CD4-positive, alpha-beta T cell treated with Interleukin-17A for 1 hour (primary cell): ENCODE measurements around the gene GAB2.
A peak's percentile ranks its signal among the peaks of the same experiment; 100 is the strongest.
"Not testable (repeated sequence)": the region's sequence is repeated elsewhere in the genome, so short reads cannot be mapped to it uniquely, and the experiment has no call there.

Experiments used
- DNase-seq: peaks from one replicate; pipeline ENCODE4 v3.0.0-alpha.2; 2020

Gene GAB2

DNA sequence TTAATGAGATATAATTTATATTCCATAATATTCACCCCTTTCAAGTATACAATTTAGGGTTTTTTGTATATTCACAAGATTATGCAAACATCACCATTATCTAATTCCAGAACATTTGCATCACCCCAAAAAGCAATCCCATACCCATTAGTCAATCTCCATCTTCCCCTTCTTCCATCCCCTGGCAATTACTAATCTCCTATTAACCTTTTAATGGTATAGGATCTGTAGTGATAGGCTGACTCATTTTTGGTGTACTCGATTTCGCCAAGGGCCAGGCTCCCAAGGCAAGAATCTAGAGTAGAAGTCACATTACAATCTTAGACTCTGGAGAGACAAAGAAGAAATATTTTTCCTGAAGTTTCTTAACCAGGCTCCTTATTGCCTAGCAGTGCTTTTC is 113.4 kb downstream of the GAB2 start:
- no peak for DNase-seq

DNA sequence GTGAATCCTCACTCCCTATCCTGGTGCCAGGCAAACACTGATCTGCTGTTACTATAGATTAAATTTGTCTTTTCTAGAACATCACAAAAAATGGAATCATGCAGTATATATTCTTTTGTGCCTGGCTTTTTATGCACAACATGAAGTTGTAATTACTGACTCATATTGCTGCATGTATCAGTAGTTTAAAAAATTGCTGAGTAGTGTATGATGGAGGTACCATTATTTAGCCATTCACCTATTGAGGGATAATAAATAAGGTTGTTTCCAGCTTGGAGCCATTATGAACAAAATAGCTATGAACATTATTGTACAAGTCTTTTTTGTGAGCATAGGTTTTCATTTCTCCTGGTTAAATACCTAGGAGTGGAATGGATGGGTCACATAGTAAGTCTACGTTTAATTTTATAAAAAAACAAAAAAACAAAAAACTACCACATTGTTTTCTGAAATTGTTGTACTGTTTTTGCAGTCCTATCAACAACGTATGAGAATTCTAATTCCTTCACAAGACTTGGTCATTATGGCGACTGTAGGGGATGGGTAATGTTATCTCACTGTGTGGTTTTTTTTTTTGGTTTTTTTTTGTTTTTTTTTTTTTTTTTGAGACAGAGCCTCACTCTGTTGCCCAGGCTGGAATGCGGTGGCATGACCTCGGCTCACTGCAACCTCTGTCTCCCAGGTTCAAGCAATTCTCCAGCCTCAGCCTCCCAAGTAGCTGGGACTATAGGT is 117.3 kb downstream of the GAB2 start:
- DNase-seq = no peak

DNA sequence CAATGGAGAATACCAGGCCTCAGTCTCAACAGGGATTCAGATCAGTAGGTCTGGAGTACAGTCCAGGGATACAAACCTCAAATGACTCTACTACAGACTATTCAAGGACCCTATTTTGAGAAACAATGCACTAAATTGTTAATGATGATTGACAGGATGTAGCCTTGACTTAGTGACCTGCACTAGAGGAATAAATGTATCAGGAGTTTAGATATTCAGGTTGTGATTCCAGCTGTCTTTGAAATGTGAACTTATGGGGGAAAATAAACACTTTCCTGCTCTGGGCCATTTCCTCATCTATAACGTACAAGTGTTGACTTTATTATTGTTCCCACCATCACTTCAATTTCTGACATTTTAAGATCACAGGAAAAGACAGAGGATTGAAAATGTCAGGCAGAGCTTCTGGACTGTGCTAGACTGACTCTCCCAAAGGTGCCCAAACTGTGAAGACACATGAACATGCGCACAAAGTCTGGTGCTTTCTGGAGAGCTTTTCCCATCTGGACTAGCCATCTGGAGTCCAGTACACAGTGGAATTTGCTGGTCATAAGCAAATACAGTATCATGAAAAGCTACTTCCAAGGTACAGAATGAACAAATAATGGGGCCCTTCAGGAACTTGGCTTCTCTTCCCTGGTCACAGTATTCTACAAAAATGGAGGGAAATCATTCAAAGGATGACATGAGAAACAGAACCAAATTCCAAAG is 118.5 kb downstream of the GAB2 start:
- DNase-seq = no peak

DNA sequence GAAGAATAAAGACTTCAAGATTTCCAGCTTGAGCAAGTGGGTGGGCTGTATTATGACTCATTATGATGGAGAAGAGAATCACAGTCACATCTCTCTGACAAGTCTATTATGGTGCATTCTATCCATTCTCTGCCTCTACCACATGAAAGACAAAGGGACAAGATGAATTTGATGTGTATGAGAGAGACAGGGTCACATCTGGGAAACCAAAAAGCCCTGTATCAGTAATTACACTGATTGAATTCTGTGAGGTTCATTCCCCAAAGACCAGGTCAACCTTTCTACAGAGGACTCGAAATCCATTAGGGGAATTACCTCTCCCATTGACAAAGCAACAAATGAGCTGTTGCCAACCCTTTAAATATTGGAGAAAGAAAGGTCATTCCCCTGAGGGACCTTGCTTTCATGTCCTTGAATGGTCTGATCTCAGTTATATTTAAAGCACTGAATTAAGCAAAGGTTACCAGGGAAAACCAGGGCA is 119.3 kb downstream of the GAB2 start:
- DNase-seq = no peak

DNA sequence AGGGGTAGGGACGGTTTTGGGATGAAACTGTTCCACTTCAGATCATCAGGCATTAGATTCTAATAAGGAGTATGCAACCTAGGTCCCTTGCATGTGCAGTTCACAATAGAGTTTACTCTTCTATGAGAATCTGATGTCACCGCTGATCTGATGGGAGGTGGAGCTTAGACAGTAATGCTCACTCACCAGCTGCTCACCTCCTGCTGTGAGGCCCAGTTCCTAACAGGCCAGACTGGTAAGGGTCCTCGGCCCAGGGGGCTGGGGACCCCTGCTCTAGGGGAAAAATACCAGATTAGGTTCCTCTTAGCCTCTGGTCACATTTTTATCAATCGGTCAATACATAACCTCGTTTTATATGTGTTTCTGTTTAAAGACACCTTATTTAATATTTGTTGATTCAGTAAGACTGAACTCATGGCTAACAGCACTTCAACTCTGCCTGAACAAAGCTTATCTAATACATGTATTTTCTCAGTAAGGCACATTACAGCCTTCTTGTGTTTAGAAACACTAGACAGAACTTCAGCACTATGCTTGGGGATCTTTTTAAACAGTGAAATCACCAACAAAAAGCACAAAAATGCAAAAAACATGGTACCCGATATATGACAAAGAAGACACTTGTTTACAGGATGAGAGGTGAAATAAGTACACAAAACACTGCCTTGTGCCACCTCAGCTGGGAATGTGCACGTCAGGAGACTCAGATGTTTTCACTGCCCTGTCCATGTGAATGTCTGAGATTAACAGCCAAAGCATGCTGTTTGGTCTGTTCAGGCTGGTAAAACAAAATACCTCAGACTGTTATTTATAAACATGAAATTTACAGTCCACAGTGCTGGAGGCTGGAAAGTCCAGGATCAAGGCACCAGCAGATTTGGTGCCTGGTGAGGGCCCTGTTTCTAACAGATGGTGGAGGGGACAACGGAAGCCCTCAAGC is 121.4 kb downstream of the GAB2 start:
- DNase-seq = no peak

DNA sequence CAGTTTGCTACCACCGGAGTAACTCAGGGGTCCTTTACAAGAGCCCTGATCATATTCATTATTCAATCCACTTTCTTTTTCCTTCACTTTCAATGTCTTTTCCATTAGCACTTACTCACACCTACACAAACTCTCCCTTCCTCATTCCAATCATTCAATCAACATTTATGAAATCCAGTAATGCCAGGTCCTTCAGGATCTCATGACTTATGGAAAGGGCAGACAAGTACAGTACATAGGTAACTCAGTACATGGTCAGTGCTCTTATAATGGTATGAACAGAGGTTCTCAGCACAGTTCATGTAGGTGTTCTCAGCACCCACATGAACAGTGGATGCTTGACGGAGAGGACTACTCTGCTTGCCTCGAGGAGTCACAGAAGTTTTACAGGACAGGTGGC is 122.3 kb downstream of the GAB2 start:
- no peak for DNase-seq

DNA sequence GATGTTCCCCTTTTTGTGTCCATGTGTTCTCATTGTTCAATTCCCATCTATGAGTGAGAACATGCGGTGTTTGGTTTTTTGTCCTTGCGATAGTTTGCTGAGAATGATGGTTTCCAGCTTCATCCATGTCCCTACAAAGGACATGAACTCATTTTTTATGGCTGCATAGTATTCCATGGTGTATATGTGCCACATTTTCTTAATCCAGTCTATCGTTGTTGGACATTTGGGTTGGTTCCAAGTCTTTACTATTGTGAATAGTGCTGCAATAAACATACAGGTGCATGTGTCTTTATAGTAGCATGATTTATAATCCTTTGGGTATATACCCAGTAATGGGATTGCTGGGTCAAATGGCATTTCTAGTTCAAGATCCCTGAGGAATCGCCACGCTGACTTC is 123.5 kb downstream of the GAB2 start:
- not testable (repeated sequence) for DNase-seq

DNA sequence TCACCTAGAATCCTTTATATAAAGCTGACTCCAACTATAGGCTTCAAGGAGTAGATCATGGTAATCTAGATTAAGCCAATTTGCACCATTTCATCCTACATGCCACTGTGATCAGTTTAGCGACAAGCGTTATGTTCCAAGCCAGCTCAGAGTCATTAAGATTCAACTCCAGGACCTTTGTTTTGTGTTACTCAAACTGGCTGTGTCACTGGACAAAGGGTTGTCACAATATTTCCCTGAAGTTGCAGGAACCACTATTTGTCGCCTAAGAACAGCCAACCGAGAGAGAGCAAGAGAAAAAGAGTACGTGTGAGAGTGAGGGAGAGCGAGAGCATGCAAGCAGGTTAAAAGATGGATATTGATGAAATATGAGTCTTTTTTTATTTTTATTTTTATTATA is 124.1 kb downstream of the GAB2 start:
- no peak for DNase-seq

DNA sequence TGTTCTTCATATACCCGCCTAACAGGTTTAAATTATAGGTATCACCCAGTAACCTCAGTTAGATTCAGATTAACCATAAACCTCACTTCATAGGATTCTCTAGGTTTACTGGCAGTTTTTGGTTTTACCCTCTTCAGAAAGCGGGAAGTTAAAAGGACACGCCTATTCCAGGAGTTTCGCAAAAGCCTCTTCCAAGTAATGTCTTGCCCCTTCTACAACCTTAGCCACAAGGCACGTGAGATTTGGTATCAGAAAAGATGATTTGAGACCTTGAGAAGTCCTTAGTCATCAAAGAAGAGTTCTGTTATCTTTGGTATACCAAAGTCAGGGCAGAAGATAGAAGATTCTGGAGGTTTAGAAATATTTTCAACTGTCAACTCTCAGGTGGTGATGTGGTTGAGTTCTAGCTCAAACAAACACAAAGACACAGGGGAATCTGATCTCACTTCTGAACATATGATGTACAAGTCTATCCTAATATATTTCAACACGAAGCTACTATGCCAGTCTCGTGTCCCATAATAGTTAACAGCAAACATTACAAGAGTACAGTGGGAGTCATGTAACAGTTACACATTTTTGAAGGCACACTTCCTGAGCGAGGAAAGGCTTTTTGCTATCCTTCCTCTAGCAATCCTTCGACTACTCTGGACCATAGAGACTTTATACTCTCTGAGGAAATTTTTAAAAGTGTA is 125.4 kb downstream of the GAB2 start:
- DNase-seq = peak; percentile 34

DNA sequence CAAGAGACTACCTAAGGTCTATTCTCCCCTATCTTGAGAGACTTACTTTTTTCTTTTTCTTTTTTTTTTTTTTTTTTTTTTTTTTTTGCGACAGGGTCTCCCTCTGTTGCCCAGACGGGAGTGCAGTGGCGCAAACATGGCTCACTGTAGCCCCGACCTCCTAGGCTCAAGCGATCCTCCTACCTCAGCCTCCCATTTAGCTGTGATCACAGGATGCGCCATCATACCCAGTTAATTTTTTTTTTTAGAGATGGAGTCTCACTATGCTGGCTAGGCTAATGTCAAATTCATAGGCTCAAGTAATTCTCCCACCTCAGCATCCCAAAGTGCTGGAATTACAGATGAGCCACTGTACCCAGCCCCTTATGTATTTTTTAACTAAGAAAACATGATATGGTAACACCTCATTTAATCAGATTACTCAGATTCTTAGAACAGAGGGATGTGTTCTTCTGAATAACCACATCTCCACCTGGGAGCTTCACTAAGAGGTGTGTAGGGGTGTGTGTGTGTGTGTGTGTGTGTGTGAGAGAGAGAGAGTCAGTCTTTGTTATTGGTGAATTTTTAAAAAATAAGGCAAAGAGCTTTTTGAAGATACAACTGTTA is 126.0 kb downstream of the GAB2 start:
- DNase-seq = peak; percentile 14

DNA sequence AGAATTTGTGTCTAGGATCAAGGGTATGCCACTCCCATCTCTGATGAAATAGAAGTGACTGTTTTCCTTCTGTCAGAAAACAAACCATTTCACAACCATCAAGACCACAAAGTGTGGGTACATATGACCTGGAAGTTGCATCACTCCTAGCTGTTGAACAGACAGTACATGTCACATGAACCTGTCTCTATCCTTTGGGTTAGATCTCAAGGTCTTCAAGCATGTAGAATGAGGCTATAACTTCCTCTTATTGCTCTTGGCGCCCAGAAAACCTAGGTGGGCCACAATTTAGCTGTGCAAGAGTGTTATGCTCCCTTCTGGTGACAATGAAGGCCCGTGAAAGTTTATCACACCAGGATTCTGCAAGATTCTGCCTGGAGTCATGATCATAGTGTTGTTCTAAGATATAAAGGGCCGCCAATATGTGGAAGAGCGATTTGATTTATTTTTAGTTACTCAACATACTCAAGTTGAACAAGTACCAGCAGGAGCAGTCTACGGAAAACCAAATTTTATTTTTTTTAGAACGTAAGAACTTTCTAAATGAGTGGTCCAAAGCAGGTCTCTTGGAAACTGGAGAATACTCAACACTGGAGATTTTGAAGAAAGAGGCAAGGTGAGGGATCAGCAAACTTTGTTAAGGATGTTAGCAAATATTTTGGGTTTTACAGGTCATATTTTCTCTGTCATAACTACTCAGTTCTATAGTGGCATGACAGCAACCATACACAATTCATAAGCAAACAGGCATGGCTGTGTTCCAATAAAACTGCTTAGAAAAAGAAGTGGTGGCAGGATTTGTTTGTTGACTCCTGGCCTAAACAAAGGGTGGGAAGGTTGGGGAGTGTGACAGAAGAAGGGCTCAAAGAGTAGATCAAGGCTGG is 127.1 kb downstream of the GAB2 start:
- peak; percentile 31 for DNase-seq

DNA sequence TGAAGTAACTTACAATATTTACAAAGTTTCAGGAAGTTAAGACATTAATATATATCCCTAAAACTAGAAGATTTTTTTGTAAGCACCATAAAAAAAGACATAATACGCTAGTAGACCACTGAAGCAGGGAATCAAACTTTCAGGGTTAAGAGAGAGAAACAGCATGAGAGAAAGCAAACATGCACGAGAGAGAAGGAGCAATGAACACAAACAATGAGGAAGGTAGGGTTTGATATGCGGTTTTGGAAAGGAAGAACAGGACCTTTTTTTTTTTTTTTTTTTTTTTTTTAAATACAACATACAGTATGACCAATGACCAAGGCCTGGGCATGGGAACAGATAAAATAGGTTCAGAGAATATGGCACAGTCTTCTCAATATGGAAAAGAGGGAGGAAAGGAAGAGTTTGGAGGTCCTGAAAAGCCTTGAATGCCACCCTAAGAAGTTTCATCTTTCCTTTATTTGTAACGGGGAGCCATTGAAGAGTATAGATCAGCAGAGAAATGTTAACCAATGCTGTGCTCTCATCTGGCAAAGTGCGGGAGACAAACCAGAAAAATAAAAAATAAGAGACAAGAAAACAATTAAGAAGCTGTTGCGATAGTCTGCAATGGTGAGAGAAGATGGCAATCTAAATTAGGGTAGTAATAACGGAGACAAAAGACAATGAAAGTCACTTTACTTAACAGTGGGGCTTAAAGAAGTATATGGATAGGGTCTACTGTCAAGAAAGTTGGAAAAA is 127.9 kb downstream of the GAB2 start:
- DNase-seq = no peak

DNA sequence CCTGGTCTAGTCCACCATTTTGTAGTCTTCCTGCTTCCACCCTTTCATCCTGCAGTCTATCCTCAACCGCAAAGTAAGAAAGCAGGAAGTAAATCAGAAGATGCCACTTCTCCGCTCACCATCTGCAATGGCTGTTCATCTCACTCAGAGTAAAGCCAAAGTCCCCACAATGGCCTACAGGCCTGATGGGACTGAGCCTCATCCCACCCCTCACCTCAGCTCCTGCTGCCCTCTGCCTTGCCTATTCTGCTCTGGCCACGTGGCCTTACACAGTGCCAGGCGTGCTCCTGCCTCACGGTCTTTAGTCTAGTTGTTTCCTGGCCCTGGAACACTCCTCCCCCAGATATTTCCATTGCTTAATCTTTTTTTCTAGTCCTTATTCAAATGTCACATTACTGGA is 133.4 kb downstream of the GAB2 start:
- DNase-seq = no peak

DNA sequence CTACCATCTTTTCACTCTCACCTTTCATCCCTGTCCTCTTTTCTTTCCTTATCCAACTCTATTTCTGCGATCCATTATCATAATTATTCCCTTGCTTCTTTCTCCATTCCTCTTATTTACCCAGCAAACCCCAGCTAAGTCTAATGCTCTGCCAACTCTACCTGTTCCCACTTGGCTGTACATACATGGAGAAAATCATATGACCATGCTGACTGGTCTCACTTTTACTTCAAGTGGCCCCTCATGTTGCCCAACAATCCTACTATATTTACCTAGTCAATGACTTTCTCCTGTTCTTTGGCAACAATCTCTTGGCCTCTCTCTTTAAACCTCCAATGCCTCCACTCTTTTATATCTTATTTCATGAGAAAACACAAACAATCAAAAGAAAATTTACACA is 134.8 kb downstream of the GAB2 start:
- DNase-seq = no peak

DNA sequence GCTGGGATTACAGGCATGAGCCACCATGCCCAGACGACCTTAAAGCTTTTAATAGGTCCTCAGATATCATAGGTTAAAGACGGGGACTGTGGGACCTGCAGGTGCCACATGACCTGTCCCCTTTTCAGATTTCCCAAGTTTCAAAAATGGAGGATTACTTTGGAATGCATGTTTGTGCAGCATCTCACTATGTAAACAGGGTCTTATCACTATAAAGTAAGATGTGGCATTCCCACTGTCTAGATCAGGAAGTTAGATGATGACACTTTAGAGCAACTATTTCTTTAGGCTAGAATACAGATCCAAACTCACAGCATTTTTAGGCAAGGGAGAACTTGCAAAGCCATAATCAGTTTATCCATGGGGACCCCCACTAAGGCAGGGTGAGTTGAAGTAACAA is 136.1 kb downstream of the GAB2 start:
- no peak for DNase-seq

DNA sequence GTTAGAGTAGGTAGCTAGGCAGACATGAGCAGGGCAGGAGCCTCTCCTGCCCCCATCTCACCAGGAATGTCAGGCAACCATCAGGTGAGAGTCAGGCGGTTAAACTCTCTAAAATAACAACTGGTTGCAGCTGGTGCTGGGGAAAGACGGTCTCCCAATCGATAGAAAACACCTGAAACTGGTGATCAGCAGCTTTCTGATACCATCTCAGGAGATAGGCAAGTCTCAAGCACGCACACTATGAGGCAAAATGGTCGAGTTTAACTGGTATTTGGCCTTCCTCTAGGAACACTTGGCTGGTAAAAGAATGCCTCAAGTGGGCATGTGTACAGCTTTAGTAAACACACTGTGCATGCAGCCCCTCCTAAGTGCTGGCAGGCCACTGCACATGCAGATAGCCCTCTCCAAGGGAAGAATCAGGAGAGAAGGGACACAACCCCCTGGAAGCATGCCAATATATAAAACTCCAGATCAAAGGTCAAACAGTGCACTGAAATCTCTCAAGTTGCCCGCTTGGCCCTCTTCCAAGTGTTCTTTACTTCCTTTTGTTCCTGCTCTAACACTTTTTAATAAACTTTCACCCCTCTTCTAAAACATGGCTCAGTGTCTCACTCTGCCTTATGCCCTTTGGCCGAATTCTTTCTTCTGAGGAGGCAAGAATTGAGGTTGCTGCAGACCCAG is 140.2 kb downstream of the GAB2 start:
- DNase-seq = no peak

DNA sequence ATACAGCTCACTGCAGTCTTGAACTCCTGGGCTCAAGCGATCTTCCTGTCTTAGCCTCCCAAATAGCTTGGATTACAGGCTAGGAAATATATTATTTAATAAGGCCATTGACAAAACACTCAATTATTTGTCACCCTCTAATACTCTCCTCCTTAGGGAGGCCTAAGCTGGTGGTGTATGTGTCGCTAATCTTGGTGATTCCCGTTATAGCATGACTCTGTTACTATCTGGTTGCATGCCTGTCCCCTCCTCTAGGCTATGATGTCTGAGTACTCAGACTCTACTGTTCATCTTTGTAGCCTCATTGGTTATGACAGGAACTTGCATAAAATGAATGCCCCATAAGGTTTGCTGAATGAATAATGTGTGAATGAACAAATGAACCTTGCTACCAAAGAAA is 141.3 kb downstream of the GAB2 start:
- no peak for DNase-seq

DNA sequence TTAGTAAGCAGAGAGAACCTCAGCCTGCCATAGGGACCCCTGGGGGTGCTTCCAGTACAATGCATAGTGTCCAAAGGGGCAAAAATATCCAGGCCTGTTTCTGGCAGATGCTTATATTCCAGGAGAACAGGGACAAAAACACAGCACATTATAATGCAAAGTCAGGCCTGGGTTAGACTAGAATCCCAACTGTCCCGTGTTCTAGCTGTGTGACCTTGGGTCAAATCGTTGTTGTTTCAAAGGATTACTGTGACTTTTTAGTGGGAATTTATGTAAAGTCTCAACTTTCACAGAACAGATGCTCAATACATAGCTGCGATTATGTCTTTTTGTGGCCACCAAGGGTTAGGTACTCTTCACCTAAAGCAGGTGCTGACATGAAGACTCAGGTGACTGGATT is 142.9 kb downstream of the GAB2 start:
- no peak for DNase-seq

DNA sequence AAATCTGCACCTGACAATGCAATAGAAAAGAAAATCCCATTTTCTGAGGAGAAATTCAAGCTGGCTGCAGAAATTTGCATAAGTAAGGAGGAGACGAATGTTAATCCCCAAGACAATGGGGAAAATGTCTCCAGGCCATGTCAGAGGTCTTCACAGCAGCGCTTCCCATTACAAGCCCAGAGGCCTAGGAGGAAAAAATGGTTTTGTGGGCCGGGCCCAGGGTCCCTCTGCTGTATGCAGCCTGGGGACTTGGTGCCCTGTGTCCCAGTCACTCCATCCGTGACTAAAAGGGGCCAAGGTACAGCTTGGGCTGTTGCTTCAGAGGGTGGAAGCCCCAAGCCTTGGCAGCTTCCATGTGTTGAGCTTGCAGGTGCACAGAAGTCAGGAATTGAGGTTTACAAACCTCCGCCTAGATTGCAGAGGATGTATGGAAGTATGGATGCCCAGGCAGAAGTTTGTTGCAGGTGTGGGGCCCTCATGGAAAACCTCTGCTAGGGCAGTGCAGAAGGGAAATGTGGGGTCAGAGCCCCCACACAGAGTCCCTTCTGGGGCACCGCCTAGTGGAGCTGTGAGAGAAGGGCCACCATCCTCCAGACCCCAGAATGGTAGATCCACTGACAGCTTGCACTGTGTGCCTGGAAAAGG is 144.9 kb downstream of the GAB2 start:
- DNase-seq = not testable (repeated sequence)
